ENCODE results near the gene FASN.
"Not testable (repeated sequence)": the region's sequence is repeated elsewhere in the genome, so short reads cannot be mapped to it uniquely, and the experiment has no call there.

FASN gene

GRCh38 chr17:82041144-82041814 lies 56.8 kb downstream of the FASN start:
- no peak for DNase-seq (ENCODE audit: low read depth in 2 of 2)

GRCh38 chr17:82039695-82040299 lies 58.2 kb downstream of the FASN start:
- no peak for DNase-seq (ENCODE audit: low read depth in 2 of 2)

- not testable (repeated sequence) for DNase-seq (ENCODE audit: low read depth in 2 of 2)
Measured at GRCh38 chr17:82038796-82039409, 59.1 kb downstream of the FASN start.

- DNase-seq (ENCODE audit: low read depth in 2 of 2), result no peak
Measured at GRCh38 chr17:82037889-82038195, 60.2 kb downstream of the FASN start.

- peak; percentile 82 to 87 for DNase-seq (ENCODE audit: low read depth in 2 of 2)
Measured at GRCh38 chr17:82037092-82037888, 60.7 kb downstream of the FASN start, which contains the start of gene DCXR. Gene DCXR (minus strand): TSS chr17:82037697. CDS start chr17:82037682, 15 bp downstream.

GRCh38 chr17:82036634-82037091 lies 61.4 kb downstream of the FASN start:
- DNase-seq (ENCODE audit: low read depth in 2 of 2), result no peak

- DNase-seq (ENCODE audit: low read depth in 2 of 2), result no peak
Measured at GRCh38 chr17:82035956-82036633, 61.9 kb downstream of the FASN start.

GRCh38 chr17:82035488-82035887 lies 62.5 kb downstream of the FASN start:
- DNase-seq (ENCODE audit: low read depth in 2 of 2), result no peak

GRCh38 chr17:82034371-82035011 lies 63.5 kb downstream of the FASN start:
- DNase-seq (ENCODE audit: low read depth in 2 of 2), result no peak

GRCh38 chr17:82033359-82034085 lies 64.5 kb downstream of the FASN start:
- no peak for DNase-seq (ENCODE audit: low read depth in 2 of 2)

- DNase-seq (ENCODE audit: low read depth in 2 of 2), result no peak
Measured at GRCh38 chr17:82031885-82032627, 66.0 kb downstream of the FASN start.

- DNase-seq (ENCODE audit: low read depth in 2 of 2), result no peak
Measured at GRCh38 chr17:82031303-82031884, 66.6 kb downstream of the FASN start, which contains the start of gene RAC3. Gene RAC3 (plus strand): TSS chr17:82031678. CDS start chr17:82031762, 84 bp downstream.

GRCh38 chr17:82030470-82031302 lies 67.3 kb downstream of the FASN start:
- peak; percentile 43 to 55 for DNase-seq (ENCODE audit: low read depth in 2 of 2)

- no peak for DNase-seq (ENCODE audit: low read depth in 2 of 2)
Measured at GRCh38 chr17:82029990-82030469, 68.0 kb downstream of the FASN start.

- DNase-seq (ENCODE audit: low read depth in 2 of 2), result no peak
Measured at GRCh38 chr17:82029391-82029790, 68.6 kb downstream of the FASN start.

- no peak for DNase-seq (ENCODE audit: low read depth in 2 of 2)
Measured at GRCh38 chr17:82028966-82029365, 69.1 kb downstream of the FASN start.
